ENCODE measurements around the gene SPSB4.

The SPSB4 gene

DNA sequence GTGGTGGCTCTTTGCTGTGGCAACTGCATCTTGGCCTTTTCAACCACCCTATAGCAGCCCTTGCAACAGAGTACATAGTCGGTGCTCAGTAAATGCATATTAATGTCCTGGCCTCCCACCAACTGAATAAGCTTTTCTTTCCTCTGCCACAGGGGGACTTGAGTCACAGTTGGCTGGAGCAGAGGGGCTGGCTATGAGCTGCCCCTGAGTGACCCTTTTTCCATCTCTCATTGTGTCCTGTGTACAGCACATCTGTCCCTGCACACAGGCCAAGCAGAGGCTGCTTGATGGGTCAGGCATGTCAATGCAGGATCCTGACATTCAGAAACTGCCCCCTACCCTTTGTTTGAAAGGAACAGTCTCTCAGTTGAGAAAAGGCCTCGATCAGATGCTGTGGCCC lies 22.4 kb downstream of the SPSB4 start:
- no peak overlapping the region for H3K27ac ChIP-seq (ENCODE audit: low read depth, low read length)
- no peak overlapping the region for H3K4me3 ChIP-seq (ENCODE audit: low read depth in 1 of 5, low read length in 5 of 5)
- H3K27me3 ChIP-seq (ENCODE audit: control insufficient read depth in 5 of 5, insufficient read depth in 4 of 5, low read length in 5 of 5): peaks cover 0 to 3% (median 2%) of the 10 kb centered on the region in 5 donors
- no peak overlapping the region for H3K9ac ChIP-seq (ENCODE audit: low read length in 5 of 5)
- H3K4me1 ChIP-seq (ENCODE audit: control insufficient read depth in 5 of 5, insufficient read depth in 5 of 5, low read length in 5 of 5): peaks cover 7 to 23% (median 19%) of the 10 kb centered on the region in 5 donors
- no peaks in the 10 kb centered on the region for H3K9me3 ChIP-seq (ENCODE audit: control insufficient read depth in 5 of 5, low read length in 5 of 5)
- no peaks in the 10 kb centered on the region for H3K36me3 ChIP-seq (ENCODE audit: control insufficient read depth in 5 of 5, insufficient read depth in 5 of 5, low read length in 5 of 5)

DNA sequence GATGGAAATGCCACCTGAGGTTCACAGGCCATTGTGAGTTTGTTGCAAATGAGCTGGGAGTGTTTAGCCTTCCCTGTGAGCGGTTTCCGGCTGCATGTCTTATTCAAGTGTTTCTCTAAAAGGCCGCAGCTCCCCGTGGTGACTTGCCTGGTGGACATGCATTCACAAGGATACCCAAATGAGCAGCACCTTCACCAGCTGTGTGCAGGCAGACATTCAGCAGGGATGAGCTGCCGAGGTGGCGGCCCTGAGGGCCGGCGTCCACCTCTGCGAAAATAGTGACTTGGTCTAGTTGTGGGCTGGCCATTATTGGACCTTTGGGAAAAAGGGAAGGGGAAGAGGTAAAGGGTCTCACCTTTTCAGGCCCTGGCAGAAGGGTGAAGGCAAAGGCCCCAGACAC lies 23.4 kb downstream of the SPSB4 start:
- H3K27me3 ChIP-seq (ENCODE audit: control insufficient read depth in 5 of 5, insufficient read depth in 4 of 5, low read length in 5 of 5): peaks cover 0 to 3% (median 2%) of the 10 kb centered on the region in 5 donors
- H3K4me3 ChIP-seq (ENCODE audit: low read depth in 1 of 5, low read length in 5 of 5): no peak overlapping the region
- no peak overlapping the region for H3K27ac ChIP-seq (ENCODE audit: low read depth, low read length)
- H3K4me1 ChIP-seq (ENCODE audit: control insufficient read depth in 5 of 5, insufficient read depth in 5 of 5, low read length in 5 of 5): peaks cover 7 to 23% (median 19%) of the 10 kb centered on the region in 5 donors
- H3K9ac ChIP-seq (ENCODE audit: low read length in 5 of 5): no peak overlapping the region
- no peaks in the 10 kb centered on the region for H3K36me3 ChIP-seq (ENCODE audit: control insufficient read depth in 5 of 5, insufficient read depth in 5 of 5, low read length in 5 of 5)
- no peaks in the 10 kb centered on the region for H3K9me3 ChIP-seq (ENCODE audit: control insufficient read depth in 5 of 5, low read length in 5 of 5)

DNA sequence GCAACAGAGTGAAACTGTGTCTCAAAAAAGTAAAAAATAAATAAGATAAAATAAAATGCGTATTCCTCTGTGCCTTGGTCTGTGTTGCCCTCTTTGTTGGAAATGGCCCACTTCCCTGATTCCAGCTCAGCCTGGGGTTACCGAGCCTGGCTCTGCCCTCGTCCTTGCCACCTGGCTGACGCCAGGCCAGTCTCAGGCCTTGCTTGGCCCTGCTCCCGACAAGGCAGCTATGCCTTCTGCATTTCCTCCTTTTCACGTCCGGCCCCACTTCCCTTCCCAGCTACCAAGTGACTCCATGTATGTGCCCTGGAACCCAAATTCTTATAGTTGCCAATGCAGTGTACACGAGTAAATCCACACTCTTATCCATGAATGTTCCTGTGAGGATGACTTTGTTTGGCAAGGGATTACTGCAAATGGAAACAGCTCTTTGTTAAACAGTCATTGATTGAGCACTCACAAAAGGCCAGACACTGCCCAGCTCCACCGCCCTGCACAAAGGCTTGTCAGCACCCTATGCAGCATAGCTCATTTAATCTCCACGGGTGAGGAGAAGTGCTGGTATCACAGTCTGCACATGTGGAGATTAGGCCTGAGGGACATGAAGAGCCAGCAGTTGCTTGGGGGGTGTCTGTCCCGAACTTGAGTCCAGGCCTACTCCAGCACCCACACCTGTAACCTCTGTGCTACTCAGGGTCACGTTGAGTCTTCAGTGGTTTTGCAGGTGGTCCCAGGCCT lies 25.1 kb downstream of the SPSB4 start:
- Histone ChIP-seq H3K27ac (ENCODE audit: low read depth, low read length) (no peak overlapping the region), H3K27me3 (ENCODE audit: control insufficient read depth in 5 of 5, insufficient read depth in 4 of 5, low read length in 5 of 5) (peaks cover 0 to 3% (median 2%) of the 10 kb centered on the region in 5 donors), H3K9me3 (ENCODE audit: control insufficient read depth in 5 of 5, low read length in 5 of 5) (no peaks in the 10 kb centered on the region), H3K4me1 (ENCODE audit: control insufficient read depth in 5 of 5, insufficient read depth in 5 of 5, low read length in 5 of 5) (peaks cover 7 to 23% (median 19%) of the 10 kb centered on the region in 5 donors), H3K4me3 (ENCODE audit: low read depth in 1 of 5, low read length in 5 of 5) (peak overlapping the region in 1 of 5 donors; percentile 66), H3K9ac (ENCODE audit: low read length in 5 of 5) (peak overlapping the region in 1 of 5 donors; percentile 17), H3K36me3 (ENCODE audit: control insufficient read depth in 5 of 5, insufficient read depth in 5 of 5, low read length in 5 of 5) (no peaks in the 10 kb centered on the region)

DNA sequence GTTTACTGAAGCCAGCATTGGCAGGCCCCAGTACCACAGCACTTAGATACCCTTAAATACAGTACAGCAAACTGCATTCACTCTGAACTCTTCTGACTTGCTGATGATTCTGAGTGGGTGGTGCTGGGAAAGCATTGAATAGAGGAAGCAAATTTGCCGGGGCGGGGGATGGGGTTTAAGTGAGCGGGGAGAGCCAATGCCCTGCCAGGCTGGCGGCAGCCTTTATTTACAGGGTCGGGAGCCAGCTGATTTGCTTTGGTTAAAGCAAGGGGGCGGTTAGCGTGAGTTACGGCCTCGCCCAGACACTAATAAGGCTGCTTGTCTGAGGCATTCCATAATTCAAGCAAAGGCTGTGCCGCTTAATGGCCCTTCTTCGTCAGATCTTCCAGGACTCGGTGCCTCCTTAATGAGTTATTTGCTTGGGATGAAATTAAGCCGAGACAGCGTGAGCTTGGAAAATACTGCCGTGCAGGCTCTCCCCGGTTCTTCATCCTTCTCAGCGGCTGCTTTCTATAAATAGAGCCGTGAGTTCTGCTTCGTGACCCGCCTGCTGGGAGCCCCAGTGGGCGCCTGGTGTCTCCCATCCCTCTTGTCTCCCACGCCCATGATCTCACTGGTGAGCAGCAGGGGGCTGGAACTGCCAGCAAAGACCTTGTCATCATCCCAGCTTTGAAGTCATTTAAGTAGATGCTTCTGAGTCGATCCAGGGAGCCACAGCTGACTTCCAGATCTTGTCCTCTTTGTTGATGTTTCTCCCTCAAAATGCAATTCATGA lies 25.8 kb downstream of the SPSB4 start:
- Histone ChIP-seq H3K9me3 (ENCODE audit: control insufficient read depth in 5 of 5, low read length in 5 of 5) (no peaks in the 10 kb centered on the region), H3K27ac (ENCODE audit: low read depth, low read length) (no peak overlapping the region), H3K4me1 (ENCODE audit: control insufficient read depth in 5 of 5, insufficient read depth in 5 of 5, low read length in 5 of 5) (peaks cover 7 to 29% (median 19%) of the 10 kb centered on the region in 5 donors), H3K4me3 (ENCODE audit: low read depth in 1 of 5, low read length in 5 of 5) (peak overlapping the region; percentile 44 to 66 (median 51)), H3K36me3 (ENCODE audit: control insufficient read depth in 5 of 5, insufficient read depth in 5 of 5, low read length in 5 of 5) (no peaks in the 10 kb centered on the region), H3K9ac (ENCODE audit: low read length in 5 of 5) (peak overlapping the region in 1 of 5 donors; percentile 17), H3K27me3 (ENCODE audit: control insufficient read depth in 5 of 5, insufficient read depth in 4 of 5, low read length in 5 of 5) (peaks cover 0 to 3% (median 2%) of the 10 kb centered on the region in 5 donors)

DNA sequence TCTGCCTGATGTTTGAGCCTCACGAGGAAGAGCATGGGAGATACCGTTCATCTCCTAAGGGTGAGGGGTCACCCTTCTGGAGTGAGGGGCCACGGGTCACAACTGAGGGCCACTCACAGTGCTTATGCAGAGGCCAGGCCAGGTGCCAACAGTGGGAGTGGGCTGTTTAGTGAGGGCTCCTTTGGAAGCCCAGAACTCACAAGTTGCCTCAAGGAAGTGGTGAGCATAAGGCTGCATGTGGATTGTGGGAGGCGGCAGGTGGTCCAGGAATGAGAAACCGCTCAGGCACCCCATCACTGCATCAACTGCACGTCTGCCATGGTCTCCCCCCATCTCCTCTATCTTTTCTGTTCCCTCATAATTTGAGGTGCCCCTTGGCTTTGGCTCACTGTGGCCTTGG lies 26.5 kb downstream of the SPSB4 start:
- Histone ChIP-seq H3K27me3 (ENCODE audit: control insufficient read depth in 5 of 5, insufficient read depth in 4 of 5, low read length in 5 of 5) (peaks cover 0 to 3% (median 2%) of the 10 kb centered on the region in 5 donors), H3K4me3 (ENCODE audit: low read depth in 1 of 5, low read length in 5 of 5) (peak overlapping the region in 1 of 5 donors; percentile 47), H3K27ac (ENCODE audit: low read depth, low read length) (no peak overlapping the region), H3K4me1 (ENCODE audit: control insufficient read depth in 5 of 5, insufficient read depth in 5 of 5, low read length in 5 of 5) (peaks cover 7 to 32% (median 19%) of the 10 kb centered on the region in 5 donors), H3K36me3 (ENCODE audit: control insufficient read depth in 5 of 5, insufficient read depth in 5 of 5, low read length in 5 of 5) (no peaks in the 10 kb centered on the region), H3K9ac (ENCODE audit: low read length in 5 of 5) (no peak overlapping the region), H3K9me3 (ENCODE audit: control insufficient read depth in 5 of 5, low read length in 5 of 5) (no peaks in the 10 kb centered on the region)

DNA sequence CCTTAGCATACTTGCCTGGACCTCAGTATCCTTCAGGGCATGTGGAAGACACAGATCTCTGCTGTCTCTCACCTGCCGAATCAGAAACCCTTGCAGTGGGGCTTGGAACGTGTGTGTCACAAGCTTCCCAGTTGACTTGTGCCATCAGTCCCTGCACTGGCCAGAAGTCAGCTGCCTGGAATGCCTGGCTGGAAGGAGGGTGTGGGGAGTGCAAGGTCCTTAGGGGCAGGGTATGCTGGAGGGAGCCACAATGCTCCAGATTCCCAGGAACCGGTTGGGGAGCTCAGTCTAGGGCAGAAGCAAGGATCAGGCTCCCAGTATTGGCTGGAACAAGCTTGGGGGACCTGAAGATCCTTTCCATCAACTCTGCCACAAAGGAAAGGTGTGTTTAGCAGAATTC lies 27.1 kb downstream of the SPSB4 start:
- no peaks in the 10 kb centered on the region for H3K36me3 ChIP-seq (ENCODE audit: control insufficient read depth in 5 of 5, insufficient read depth in 5 of 5, low read length in 5 of 5)
- H3K9me3 ChIP-seq (ENCODE audit: control insufficient read depth in 5 of 5, low read length in 5 of 5): no peaks in the 10 kb centered on the region
- no peak overlapping the region for H3K9ac ChIP-seq (ENCODE audit: low read length in 5 of 5)
- peaks cover 0 to 3% (median 2%) of the 10 kb centered on the region in 5 donors for H3K27me3 ChIP-seq (ENCODE audit: control insufficient read depth in 5 of 5, insufficient read depth in 4 of 5, low read length in 5 of 5)
- H3K27ac ChIP-seq (ENCODE audit: low read depth, low read length): no peak overlapping the region
- H3K4me1 ChIP-seq (ENCODE audit: control insufficient read depth in 5 of 5, insufficient read depth in 5 of 5, low read length in 5 of 5): peaks cover 7 to 32% (median 19%) of the 10 kb centered on the region in 5 donors
- H3K4me3 ChIP-seq (ENCODE audit: low read depth in 1 of 5, low read length in 5 of 5): no peak overlapping the region

DNA sequence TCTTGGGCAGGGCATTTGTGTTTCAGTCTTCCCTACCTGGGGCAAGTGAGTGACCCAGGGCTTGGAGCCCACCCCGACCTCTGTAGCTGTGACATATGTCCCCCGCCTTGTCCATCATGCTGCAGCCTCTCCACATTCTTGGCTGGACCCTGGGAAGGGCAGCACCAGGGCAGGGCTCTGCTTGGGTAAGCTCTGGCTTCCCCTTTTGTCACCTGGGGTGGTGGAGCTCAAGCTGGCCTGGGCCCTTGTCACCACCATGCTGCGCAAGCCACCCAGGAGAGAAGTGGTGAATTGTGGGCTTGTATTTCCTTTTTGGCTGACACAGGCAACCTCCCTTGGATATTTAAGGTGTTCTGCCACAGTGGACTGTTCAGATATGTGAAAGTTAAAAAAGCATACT lies 29.3 kb downstream of the SPSB4 start:
- H3K27ac ChIP-seq (ENCODE audit: low read depth, low read length): no peak overlapping the region
- no peaks in the 10 kb centered on the region for H3K36me3 ChIP-seq (ENCODE audit: control insufficient read depth in 5 of 5, insufficient read depth in 5 of 5, low read length in 5 of 5)
- no peak overlapping the region for H3K9ac ChIP-seq (ENCODE audit: low read length in 5 of 5)

DNA sequence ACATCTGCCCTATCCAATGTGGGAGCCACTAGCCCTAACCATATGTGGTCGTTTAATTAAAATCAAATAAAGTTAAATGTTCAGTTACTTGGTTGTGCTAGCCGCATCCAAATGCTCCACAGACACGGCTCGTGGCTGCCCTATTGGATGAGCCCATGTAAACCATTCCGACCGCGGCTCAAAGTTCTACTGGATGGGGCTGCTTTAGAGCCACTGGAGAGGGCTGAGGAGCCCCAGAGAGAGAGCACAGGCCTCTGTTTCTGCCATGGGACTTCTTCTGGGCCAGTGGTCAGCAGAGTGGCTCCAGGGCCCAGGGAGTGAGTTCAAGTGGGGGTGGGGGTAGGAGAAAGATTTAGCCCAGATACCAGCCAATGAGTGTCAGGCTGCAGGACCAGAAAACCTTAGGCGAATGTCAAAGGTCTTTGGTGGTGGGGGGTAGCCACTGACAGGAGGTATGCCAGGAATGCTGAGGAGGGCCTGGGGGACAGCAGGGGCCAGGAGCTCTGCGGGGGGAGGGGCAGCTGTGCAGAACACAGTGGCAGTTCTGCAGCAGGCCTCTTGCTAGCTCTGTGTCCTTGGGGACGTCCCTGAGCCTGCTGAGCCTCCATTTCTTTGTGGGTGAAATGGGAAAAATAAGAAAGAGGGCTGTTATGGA lies 30.1 kb downstream of the SPSB4 start:
- H3K4me1 ChIP-seq (ENCODE audit: control insufficient read depth in 5 of 5, insufficient read depth in 5 of 5, low read length in 5 of 5): peaks cover 7 to 47% (median 35%) of the 10 kb centered on the region in 5 donors
- no peak overlapping the region for H3K27ac ChIP-seq (ENCODE audit: low read depth, low read length)
- no peaks in the 10 kb centered on the region for H3K9me3 ChIP-seq (ENCODE audit: control insufficient read depth in 5 of 5, low read length in 5 of 5)
- H3K4me3 ChIP-seq (ENCODE audit: low read depth in 1 of 5, low read length in 5 of 5): no peak overlapping the region
- no peak overlapping the region for H3K9ac ChIP-seq (ENCODE audit: low read length in 5 of 5)
- H3K36me3 ChIP-seq (ENCODE audit: control insufficient read depth in 5 of 5, insufficient read depth in 5 of 5, low read length in 5 of 5): no peaks in the 10 kb centered on the region
- H3K27me3 ChIP-seq (ENCODE audit: control insufficient read depth in 5 of 5, insufficient read depth in 4 of 5, low read length in 5 of 5): peaks cover 0 to 3% (median 1%) of the 10 kb centered on the region in 5 donors

More for the DNA sequence above, 29.3 kb downstream of the SPSB4 start:
- H3K4me1 ChIP-seq (ENCODE audit: control insufficient read depth in 5 of 5, insufficient read depth in 5 of 5, low read length in 5 of 5): peaks cover 7 to 50% (median 33%) of the 10 kb centered on the region in 5 donors
- no peaks in the 10 kb centered on the region for H3K9me3 ChIP-seq (ENCODE audit: control insufficient read depth in 5 of 5, low read length in 5 of 5)
- H3K27me3 ChIP-seq (ENCODE audit: control insufficient read depth in 5 of 5, insufficient read depth in 4 of 5, low read length in 5 of 5): peaks cover 0 to 3% (median 2%) of the 10 kb centered on the region in 5 donors
- no peak overlapping the region for H3K4me3 ChIP-seq (ENCODE audit: low read depth in 1 of 5, low read length in 5 of 5)

DNA sequence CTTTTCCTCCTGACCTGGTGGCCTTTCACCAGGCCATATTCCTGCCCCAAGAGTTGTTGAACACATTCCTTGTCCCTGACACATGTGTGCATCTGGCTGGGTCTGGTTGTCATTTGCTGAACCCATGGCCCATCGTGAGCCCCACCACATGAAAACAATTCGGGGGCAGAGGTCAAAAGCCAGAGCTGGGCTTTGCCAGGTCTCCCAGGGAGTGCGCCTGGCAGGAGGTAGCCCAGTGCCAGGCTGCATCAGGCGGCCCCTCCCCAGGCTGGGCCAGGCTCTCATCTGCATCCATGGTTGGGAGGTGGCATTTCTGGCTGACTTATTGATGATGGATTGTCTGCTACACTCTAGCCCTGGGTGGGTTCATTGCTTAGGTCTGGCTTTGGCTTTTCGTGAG lies 30.9 kb downstream of the SPSB4 start:
- Histone ChIP-seq H3K27me3 (ENCODE audit: control insufficient read depth in 5 of 5, insufficient read depth in 4 of 5, low read length in 5 of 5) (peaks cover 0 to 3% (median 0%) of the 10 kb centered on the region in 5 donors), H3K9ac (ENCODE audit: low read length in 5 of 5) (no peak overlapping the region), H3K4me3 (ENCODE audit: low read depth in 1 of 5, low read length in 5 of 5) (no peak overlapping the region), H3K9me3 (ENCODE audit: control insufficient read depth in 5 of 5, low read length in 5 of 5) (no peaks in the 10 kb centered on the region), H3K27ac (ENCODE audit: low read depth, low read length) (no peak overlapping the region), H3K4me1 (ENCODE audit: control insufficient read depth in 5 of 5, insufficient read depth in 5 of 5, low read length in 5 of 5) (peaks cover 4 to 39% (median 28%) of the 10 kb centered on the region in 5 donors), H3K36me3 (ENCODE audit: control insufficient read depth in 5 of 5, insufficient read depth in 5 of 5, low read length in 5 of 5) (no peaks in the 10 kb centered on the region)

All from subcutaneous abdominal adipose tissue (tissue), 5 donors.